OCI-LY3 (cell line): Measurements from ENCODE around the gene CUZD1.

ENCODE experiments used
- H2AFZ ChIP-seq: fragments of 200-600, 300-600 bp; shearing (Covaris generic); 2 replicates; pipeline ENCODE4 v1.6.0; 2014; ENCODE audit warnings: antibody characterized with exemption, low read depth, low read length
- H3K27ac ChIP-seq: fragments of 200-600, 300-600 bp; sonication (generic); 2 replicates; pipeline ENCODE4 v1.5.1; 2014; ENCODE audit warnings: mild to moderate bottlenecking, low read length, moderate library complexity, mixed read lengths
- H3K27me3 ChIP-seq: fragments of 200-600, 300-600 bp; sonication (generic); 2 replicates; pipeline ENCODE4 v1.6.1; 2014; ENCODE audit warnings: low read depth, low read length, mixed read lengths
- H3K36me3 ChIP-seq: fragments of 200-600, 300-600 bp; sonication (generic); replicated peaks from 2 replicates; pipeline ENCODE3; 2014; ENCODE audit warnings: low read depth, low read length, mixed read lengths
- H3K4me1 ChIP-seq: fragments of 300-600, 200-600 bp; sonication (generic); 2 replicates; pipeline ENCODE4 v1.6.1; 2014; ENCODE audit warnings: low read length, mixed read lengths
- H3K4me2 ChIP-seq: fragments of 200-600, 300-600 bp; sonication (generic); 2 replicates; pipeline ENCODE4 v1.6.1; 2014; ENCODE audit warnings: low read length, mixed read lengths
- H3K4me3 ChIP-seq: fragments of 300-600, 200-600 bp; sonication (generic); 2 replicates; pipeline ENCODE4 v1.5.1; 2014; ENCODE audit warnings: antibody characterized with exemption, mild to moderate bottlenecking, low read length, moderate library complexity
- H3K79me2 ChIP-seq: fragments of 300-600, 200-600 bp; shearing (Covaris generic); 2 replicates; pipeline ENCODE4 v1.6.1; 2014; ENCODE audit warnings: mild to moderate bottlenecking, low read length, mixed read lengths
- H3K9ac ChIP-seq: fragments of 300-600, 200-600 bp; shearing (Covaris generic); 2 replicates; pipeline ENCODE4 v1.6.0; 2014; ENCODE audit warnings: mild to moderate bottlenecking, low read length, moderate library complexity
- H3K9me3 ChIP-seq: fragments of 200-600, 300-600 bp; shearing (Covaris generic); 2 replicates; pipeline ENCODE4 v1.6.1; 2014; ENCODE audit warnings: low read length, mixed read lengths; ENCODE audit not compliant: insufficient read depth
- H4K20me1 ChIP-seq: fragments of 200-600, 300-600 bp; sonication (generic); 2 replicates; pipeline ENCODE4 v1.6.1; 2016; ENCODE audit warnings: low read length, mixed read lengths; ENCODE audit not compliant: insufficient read depth
- CTCF ChIP-seq: fragments of 200-600, 300-600 bp; sonication (generic); IDR thresholded peaks from 2 replicates; pipeline ENCODE4 v1.5.1; 2014; ENCODE audit warnings: antibody characterized with exemption, low read length, low read depth
- EZH2phosphoT487 ChIP-seq: fragments of 200-600 bp; shearing (Covaris generic); IDR thresholded peaks from 2 replicates; pipeline ENCODE4 v1.6.1; 2018; ENCODE audit warnings: antibody characterized with exemption, mixed run types, low read depth

Gene CUZD1

GRCh38 chr10:122847782-122848604 lies 2.3 kb upstream of the CUZD1 start:
- Histone ChIP-seq H3K27me3 (no peaks in the 10 kb centered on the region), H2AFZ (no peak overlapping the region), H4K20me1 (no peaks in the 10 kb centered on the region), H3K9ac (no peak overlapping the region), H3K27ac (no peak overlapping the region), H3K36me3 (peaks cover 11% of the 10 kb centered on the region), H3K4me1 (no peaks in the 10 kb centered on the region), H3K4me2 (no peak overlapping the region), H3K79me2 (no peaks in the 10 kb centered on the region; the same call in 1 of the 2 replicates), H3K4me3 (no peak overlapping the region), H3K9me3 (no peaks in the 10 kb centered on the region)
- TF ChIP-seq CTCF (no peak), EZH2phosphoT487 (no peak)

GRCh38 chr10:122844146-122844545 lies 1.5 kb downstream of the CUZD1 start:
- TF ChIP-seq EZH2phosphoT487 (no peak), CTCF (no peak)
- no peak overlapping the region for H3K4me3 ChIP-seq
- H3K4me2 ChIP-seq: no peak overlapping the region
- H2AFZ ChIP-seq: no peak overlapping the region
- H4K20me1 ChIP-seq: no peaks in the 10 kb centered on the region
- H3K27me3 ChIP-seq: no peaks in the 10 kb centered on the region
- H3K36me3 ChIP-seq: peaks cover 10% of the 10 kb centered on the region
- no peak overlapping the region for H3K9ac ChIP-seq
- no peaks in the 10 kb centered on the region for H3K79me2 ChIP-seq
- H3K27ac ChIP-seq: no peak overlapping the region
- no peaks in the 10 kb centered on the region for H3K9me3 ChIP-seq
- no peaks in the 10 kb centered on the region for H3K4me1 ChIP-seq

- no peaks in the 10 kb centered on the region for H3K9me3 ChIP-seq
- TF ChIP-seq CTCF: no peak
- TF ChIP-seq EZH2phosphoT487: no peak
- no peak overlapping the region for H3K27ac ChIP-seq
- no peaks in the 10 kb centered on the region for H3K4me1 ChIP-seq
- peaks cover 10% of the 10 kb centered on the region for H3K36me3 ChIP-seq
- H3K4me3 ChIP-seq: no peak overlapping the region
- no peak overlapping the region for H2AFZ ChIP-seq
- no peak overlapping the region for H3K9ac ChIP-seq
- no peak overlapping the region for H3K4me2 ChIP-seq
- H3K27me3 ChIP-seq: no peaks in the 10 kb centered on the region
- no peaks in the 10 kb centered on the region for H4K20me1 ChIP-seq
- H3K79me2 ChIP-seq: no peaks in the 10 kb centered on the region
Measured at GRCh38 chr10:122841569-122841968, 4.1 kb downstream of the CUZD1 start.

- Histone ChIP-seq H3K79me2 (no peaks in the 10 kb centered on the region), H3K36me3 (peaks cover 9% of the 10 kb centered on the region), H3K4me1 (no peaks in the 10 kb centered on the region), H3K9ac (no peak overlapping the region), H3K4me2 (no peak overlapping the region), H3K27ac (no peak overlapping the region), H3K27me3 (no peaks in the 10 kb centered on the region), H2AFZ (no peak overlapping the region), H4K20me1 (no peaks in the 10 kb centered on the region), H3K9me3 (no peaks in the 10 kb centered on the region), H3K4me3 (no peak overlapping the region)
- TF ChIP-seq EZH2phosphoT487: no peak
- no peak for TF ChIP-seq CTCF
Measured at GRCh38 chr10:122839505-122839904, 6.2 kb downstream of the CUZD1 start.
